Uterus (tissue), 2 donors: ENCODE results near the gene IRF1.
"Not testable (repeated sequence)": the region's sequence is repeated elsewhere in the genome, so short reads cannot be mapped to it uniquely, and the experiment has no call there.

Source experiments
- POLR2A ChIP-seq, 2 donors: fragments of 450-650 bp; IDR thresholded peaks; one replicate each; pipeline ENCODE4 v1.6.1; 2016; ENCODE audit warnings: antibody characterized with exemption in 2 of 2, mild to moderate bottlenecking in 1 of 2, moderate library complexity in 1 of 2
- TF ChIP-seq, protein P1 (sequence below), 4 experiments: fragments of 200-600 bp in 2 of 4; fragments of 450-650 bp in 2 of 4; sonication (generic) in 2 of 4; IDR thresholded peaks; one replicate each; pipeline ENCODE4 v1.5.1; 2016 to 2019; ENCODE audit warnings: antibody characterized with exemption in 4 of 4, mild to moderate bottlenecking in 2 of 4, moderate library complexity in 1 of 4

DNA sequence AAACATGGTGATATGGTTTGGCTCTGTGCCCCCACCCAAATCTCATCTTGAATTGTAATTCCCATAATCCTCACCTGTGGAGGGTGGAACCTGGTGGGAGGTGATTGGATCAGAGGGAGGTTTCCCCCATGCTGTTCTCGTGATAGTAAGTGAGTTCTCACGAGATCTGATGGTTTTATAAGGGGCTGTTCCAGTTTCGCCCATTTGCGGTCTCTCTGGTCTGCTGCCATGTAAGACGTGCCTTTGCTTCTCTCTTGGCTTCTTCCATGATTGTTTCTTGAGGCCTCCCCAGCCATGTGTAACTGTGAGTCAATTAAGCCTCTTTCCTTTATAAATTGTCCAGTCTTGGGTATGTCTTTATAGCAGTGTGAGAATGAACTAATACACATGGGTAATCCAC lies 34.3 kb upstream of the IRF1 start:
- TF ChIP-seq, protein P1, sequence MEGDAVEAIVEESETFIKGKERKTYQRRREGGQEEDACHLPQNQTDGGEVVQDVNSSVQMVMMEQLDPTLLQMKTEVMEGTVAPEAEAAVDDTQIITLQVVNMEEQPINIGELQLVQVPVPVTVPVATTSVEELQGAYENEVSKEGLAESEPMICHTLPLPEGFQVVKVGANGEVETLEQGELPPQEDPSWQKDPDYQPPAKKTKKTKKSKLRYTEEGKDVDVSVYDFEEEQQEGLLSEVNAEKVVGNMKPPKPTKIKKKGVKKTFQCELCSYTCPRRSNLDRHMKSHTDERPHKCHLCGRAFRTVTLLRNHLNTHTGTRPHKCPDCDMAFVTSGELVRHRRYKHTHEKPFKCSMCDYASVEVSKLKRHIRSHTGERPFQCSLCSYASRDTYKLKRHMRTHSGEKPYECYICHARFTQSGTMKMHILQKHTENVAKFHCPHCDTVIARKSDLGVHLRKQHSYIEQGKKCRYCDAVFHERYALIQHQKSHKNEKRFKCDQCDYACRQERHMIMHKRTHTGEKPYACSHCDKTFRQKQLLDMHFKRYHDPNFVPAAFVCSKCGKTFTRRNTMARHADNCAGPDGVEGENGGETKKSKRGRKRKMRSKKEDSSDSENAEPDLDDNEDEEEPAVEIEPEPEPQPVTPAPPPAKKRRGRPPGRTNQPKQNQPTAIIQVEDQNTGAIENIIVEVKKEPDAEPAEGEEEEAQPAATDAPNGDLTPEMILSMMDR (IDR thresholded peaks at IDR 0.05) = not testable (repeated sequence)
- not testable (repeated sequence) for TF ChIP-seq POLR2A (IDR thresholded peaks at IDR 0.05)
